ENCODE results near the gene GFOD1.

Gene GFOD1

DNA sequence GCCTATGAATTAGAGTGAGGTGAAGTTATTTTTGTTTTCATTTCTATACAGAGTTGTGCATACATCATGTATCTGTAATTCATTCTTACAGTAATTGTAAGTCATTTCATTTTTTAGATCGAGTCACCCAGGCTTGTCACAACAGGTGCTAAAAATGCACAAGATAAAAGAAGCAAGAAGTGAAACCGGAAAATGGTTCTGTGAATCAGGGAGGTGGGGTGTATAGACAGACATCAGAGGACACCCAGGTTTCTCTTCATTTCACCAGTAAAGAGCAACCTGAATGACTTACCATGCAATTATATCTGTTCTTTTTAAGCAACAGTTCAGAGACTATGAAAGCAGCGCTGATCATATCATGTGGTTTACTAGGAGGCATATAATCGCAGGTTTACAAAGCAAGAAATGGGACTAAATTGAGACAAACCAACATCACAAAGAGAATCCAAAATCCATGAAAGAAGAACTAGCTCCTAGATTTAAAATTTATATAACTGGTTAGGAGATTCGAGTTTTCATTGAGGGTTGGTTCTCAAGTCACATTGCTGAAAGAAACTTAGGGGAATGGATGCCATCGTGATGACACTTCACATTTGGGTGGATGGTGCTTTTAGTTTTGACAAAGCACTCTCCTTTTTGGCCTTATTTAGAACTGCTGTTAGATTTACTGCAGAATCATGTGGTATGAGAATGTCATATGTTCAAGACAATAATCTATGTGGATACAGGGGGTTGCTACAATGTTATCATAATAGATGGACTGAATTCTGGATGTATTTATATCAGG lies 131.2 kb downstream of the GFOD1 start:
- no peak for DNase-seq (ENCODE audit: low spot score)

DNA sequence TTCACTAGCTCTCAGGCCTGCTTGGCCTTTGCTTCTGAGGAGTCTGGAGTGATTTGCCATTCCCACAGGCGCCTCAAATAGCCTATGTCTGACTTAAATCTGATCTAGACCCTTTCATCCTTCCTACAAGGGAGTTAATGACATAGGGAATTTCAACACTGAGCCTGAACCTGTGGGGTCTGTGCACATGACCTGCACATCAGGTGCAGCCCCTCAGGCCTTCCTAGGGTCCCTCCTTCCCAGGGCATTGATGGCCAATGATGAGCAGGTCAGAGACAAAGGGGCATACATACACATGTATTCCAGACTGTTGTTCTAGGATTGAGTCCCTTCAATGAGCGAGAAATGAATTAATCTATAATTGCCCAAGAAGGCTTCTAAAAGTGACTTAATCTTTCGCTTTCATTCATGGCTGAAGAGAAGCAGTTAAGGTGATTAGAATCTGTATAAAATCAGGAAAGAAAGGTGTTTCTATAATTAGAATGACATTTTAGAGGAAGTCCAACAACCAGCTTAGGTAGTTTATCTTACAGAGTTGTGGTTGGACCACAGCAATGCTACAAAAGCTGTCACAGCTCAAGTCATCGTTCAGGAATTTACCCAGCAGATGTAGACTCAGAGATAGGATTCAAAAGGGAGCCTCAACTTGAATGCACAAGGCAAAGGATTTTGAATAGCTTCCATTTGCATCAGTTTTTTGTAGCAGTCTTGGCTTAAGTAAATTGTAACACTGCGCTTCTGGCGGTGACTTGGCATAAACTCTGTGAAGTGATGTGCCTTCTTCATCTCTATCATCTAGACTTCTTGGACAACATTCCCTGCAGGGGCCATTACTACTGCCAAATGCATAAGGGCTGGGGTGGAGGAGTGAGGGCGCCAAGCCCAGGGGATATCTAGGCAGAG lies 132.1 kb downstream of the GFOD1 start:
- DNase-seq (ENCODE audit: low spot score) = no peak

DNA sequence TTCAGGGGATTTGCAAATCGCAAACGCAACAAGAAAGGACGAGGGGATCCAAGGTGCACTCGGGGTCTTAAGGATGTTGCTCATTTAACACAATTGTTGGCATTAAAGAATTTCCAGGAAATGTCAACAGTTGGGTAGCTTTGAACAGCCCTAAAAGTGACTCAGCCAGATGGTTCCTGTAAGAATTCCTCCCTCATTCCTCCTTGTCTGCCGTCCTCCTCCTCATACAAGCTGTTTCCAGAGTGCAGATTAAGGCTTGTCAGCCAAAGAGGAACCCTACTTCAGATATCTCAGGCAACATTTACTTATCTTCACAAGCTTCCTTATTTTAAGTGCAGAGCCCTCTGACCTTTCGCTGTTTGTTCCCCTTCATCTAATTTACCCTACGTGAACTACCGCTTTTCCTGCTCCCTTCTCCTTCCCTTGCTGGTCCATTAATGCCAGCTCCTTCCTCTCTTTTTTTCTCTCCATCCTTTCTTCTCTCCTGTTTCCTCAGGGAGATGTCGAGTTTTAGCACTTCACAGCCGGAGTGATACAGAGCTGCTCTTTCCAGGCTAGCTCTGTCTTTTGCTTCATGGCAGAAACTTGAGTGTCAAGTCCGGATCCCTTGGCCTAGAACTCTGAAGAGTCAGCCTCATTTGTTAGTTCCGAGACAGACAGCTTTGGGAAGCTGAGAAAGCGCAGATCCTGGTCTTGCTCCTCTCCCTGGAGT lies 132.9 kb downstream of the GFOD1 start:
- DNase-seq (ENCODE audit: low spot score) = no peak

DNA sequence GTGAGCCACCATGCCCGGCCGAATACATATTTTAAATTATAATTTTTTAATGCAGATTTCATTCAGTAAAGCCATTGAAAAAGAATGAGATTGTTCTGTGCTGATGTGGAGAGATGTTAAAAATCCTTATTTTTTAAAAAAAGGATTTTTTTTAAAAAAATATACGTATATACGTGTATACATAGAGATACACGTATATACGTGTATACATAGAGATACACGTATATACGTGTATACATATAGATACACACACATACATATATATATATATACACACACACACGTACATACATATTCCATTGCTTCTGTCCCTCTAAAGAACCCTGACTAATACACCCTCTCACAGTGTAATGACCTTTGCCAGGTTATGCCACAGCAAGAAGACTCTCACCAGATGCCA lies 135.2 kb downstream of the GFOD1 start:
- no peak for DNase-seq (ENCODE audit: low spot score)

DNA sequence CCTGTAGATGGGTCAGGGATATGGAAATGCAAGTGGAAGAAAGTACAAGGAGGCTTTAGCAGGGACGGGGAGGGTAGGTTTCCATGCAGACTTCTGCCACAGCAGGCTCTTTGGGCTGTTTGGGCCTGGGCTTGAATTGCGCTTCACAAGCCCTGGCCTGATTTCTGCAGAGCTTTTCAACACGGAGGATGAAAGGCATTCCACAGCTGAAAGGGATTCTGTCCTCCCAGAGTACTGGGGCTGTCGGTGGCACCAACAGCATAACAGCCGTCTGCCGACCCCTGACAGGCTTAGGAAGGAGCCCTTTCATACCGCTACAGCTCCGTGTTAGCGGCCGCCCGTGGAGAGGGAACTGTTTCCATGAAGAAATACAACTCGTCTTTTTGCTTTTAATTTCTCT lies 136.1 kb downstream of the GFOD1 start:
- DNase-seq (ENCODE audit: low spot score) = no peak

DNA sequence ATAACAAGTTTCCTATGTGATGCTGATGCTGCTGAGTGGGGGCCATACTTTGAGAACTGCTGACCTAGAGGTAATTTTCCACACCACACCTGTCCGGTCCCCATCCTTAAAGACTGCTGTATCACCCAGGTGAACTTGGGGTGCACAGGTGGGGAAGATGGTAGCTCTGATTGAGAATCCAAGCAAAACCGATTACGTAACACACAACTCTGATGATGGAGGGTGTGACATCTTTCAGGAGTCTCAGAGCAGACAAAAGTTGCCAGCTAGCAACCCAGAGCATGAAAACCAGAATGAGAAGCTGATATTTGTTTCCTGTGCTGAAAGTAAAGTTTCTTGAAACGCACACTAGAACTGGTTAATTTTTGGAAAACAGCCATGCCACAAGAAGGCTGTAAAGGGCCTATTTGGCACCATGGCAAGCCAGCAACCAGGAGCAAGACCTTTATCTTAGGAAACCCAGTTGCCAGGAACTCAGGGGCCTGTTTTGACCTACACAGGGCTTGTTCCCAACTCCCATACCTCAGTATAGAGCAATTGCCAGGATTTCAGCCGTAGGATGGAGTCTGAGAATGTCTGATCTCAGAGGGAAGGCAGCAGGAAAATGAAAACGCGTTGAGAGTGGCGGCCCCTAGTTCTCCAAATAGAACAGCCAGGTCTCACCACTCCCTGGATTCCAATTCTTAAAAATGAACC lies 137.4 kb downstream of the GFOD1 start:
- DNase-seq (ENCODE audit: low spot score) = no peak

DNA sequence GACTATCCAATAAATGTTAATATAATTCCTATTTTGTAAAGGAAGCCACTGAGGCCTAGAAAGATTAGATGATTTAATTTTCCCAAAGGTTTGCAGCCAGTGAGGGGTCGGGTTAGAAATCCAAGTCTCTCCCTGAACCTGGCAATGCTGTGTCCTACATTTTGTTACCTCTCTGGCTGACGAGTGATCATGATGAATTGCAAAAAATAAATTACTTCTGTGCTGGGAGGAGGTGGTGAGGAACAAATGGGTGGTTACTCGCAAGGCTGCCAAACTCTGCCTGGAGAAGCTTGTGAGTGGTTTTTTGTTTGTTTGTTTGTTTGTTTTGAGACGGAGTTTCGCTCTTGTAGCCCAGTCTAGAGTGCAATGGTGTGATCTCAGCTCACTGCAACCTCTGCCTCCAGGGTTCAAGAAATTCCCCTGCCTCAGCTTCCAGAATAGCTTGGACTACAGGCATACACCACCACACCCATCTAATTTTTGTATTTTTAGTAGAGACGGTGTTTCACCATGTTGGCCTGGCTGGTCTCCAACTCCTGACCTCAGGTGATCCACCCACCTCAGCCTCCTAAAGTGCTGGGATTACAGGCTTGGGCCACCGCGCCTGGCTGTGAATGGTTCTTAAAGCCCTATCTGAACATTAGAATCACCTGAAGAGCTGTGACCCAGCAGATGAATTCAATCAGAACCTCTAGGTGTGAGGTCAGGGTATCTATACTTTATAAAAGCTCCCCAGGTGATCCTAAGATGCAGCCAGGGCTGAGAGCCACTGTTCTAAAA lies 138.9 kb downstream of the GFOD1 start:
- no peak for DNase-seq (ENCODE audit: low spot score)

DNA sequence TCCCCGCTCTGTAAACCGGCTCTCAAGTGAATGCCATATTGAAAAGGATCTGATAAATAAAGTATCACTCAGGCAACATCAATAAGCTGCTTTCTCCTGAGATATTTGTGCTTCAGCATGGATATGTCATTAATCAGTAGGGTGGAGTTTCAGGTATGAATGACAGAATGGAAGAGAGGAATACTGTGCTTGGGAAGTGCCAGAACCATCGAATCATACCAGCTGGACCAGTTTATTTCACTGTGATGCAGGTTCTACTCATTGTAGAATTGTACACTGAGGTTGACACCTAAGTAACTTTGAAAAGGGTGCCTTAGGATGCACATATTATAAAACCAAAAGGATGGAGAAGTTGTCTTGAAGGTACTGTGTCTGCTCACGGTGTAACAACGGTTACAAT lies 141.2 kb downstream of the GFOD1 start:
- DNase-seq (ENCODE audit: low spot score) = no peak

DNA sequence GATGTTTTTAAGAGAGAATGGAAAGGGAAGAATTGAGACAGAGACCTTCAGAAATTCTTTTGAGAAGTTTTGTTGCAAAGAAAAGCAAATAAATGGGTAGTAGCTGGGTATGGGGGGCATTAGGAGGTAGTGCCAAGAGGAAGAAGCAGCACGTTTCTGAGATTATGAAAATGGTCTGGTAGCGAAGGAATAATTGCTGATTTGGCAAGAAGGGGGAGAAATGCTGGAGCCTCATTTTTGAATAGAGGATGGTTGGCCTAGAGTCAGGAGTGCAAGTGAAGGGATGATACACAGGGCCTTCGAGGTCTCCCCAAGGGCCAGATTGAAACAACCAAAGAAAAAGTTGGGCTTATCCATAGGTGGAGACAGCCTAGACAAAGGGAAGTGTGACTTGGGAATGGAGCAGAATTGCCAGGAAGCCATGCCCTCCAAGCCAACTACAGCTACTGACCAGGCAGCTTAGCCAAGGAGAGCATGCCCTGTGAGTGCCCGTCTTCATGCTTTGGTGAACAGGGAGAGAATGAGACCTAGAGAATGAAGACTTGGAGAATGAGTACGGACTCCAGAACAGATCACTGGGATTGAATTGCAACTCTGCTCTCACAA lies 144.9 kb downstream of the GFOD1 start:
- DNase-seq (ENCODE audit: low spot score) = no peak

DNA sequence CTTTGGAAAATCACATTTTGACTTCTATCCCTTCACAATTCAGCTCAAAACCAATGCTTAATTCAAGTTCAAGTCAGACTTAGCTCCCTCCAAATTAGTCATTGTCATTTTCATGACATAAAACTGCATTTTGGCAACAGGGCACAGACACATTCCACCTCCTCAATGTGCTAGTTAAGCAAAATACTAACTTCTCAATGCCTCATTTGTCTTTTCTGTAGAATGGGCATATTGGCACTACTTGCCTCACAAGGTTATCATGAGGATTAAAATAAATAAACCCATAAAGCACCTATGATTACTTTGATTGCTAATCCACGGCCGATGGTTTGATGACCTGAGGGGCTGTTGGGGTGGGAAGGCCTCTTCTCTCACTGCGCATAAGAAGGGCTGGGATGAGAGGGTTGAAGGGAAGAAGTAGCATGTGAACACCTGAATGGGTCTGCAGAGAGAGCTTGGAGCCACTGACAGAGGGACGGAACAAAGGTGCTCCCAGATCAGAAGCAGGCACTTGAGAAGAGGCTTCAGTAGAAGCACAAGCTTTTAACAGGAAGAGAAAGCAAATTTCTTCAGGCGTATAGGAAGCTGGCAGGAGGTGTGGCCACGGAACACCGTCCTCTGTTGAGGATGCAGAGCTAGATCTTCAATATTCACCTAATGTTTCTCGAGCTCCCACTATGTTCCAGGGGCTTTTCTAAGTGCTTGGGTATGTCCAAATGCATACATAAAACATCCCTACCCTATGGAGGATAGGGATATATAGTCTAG lies 147.4 kb downstream of the GFOD1 start:
- DNase-seq (ENCODE audit: low spot score) = no peak

DNA sequence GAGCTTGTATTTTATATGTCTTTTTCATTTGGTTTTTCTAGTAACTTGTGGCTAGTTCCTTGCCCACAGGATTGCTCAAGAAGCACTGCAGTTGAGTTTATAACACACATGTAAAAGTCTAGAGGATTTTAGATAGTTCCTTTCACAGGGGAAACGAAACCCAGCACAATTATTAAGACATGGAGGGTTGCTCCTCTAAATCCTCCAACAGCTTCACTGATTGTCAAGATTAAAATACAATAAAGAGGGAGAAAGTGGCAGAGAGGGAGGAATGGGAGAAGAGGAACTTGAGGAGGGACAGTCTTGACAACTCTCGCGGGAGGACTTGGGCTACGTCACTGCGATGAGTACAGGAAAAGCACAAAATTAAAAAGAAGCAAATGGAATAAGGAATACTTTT lies 149.4 kb downstream of the GFOD1 start:
- DNase-seq (ENCODE audit: low spot score) = no peak

DNA sequence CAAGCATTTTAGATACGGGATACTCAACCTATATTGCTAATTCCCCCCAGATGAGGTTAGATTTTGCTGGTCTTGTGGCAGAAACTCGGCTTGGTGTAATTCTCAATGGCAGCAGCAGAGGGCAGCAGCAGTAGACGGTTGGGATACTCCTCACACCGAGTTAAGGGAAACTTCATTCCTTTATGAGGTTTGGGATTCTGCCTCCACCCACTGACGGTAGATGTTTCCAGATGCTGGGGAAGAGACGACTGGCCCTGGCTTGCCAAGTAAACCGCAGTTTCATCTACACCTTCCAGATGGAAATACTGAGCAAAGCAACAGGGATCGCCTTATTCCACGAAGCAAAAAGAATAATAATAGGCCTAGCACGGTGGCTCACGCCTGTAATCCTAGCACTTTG lies 150.8 kb downstream of the GFOD1 start:
- peak; percentile 78 for DNase-seq (ENCODE audit: low spot score)

DNA sequence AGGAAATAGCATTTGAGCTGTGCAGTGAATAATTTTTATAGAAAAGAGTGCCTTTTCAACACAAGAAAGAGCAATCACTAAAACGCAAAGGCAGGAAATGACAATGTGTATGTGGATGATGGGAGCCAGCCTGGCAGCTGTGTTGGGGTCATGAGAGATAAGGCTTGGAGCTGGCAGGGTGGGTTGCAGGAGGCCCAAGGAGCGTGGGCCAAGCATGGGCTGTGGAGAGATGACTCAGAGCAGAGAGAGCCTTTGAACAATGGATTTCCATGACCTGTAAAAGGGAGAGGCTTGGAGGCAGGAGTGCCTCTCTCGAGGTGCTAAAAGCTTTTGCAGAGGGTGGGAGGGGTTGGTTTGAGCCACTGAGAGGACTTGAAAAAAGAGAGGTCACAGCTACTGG lies 152.4 kb downstream of the GFOD1 start:
- DNase-seq (ENCODE audit: low spot score) = no peak

DNA sequence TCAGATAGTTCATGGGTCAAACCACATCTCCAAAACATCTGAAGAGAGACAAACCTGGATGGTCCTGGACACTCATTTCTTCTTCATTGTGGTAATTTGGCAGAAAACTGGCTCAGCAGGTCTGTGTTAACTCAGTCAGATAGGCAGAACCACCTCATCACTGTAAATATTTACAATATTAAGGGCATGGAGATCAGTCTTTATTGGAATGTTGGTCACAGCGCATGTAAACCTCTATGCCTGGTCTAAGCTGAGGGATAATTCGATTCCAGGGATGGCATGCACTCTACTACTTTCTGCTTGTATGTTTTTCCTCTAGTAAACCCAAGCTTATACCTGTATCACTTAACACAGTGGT lies 155.1 kb downstream of the GFOD1 start:
- no peak for DNase-seq (ENCODE audit: low spot score)

DNA sequence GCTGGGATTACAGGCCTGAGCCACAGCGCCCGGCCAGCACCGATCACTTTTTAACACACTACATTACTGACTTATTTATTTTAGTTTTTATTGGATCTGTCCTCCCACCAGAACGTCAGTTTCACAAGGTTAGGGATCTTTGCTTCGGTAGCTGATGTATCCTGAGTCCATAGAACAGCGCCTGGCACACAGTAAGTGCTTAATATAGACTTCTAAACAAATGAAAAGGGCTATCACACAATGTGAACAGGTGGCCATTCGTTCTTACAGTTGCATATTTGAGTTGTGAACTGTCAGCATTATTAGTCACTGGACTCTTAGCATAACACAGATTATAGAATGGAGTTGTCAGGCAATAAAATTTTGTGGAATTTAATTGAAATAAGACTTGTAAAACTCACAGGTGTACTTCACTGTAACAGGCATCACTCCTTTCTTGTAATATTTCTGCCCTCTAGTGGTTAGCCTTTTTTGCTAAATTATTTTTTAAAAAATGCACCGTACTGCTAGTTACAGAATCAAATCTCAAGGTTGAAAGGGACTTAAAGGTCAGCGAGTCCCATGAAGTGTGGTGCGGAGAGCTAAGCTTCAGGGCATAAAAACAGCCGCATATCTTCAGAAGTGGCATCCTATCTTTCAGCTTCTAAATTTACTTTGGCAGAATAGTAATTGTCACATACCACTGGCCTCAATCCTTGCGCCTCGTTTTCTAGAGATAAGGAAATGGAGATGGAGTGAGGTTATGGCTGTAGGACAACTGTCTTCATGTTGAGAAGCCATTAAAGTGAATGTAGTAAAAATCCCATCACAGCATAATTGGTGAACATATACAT lies 155.7 kb downstream of the GFOD1 start:
- DNase-seq (ENCODE audit: low spot score) = peak; percentile 32

DNA sequence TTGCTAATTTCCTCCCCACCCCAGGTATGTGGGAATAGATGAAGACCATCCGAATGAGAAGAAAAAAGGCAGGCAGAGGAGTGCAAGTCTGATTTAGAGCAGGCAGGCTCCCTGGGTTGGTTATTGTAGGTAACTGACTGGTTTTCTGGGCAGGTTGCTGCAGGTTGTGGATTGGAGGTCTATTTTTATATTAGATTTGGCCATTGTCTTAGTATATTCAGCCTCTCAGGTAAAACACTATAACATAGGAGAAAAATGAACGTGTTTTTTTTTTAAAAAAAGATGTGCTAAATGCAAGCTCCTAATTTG lies 158.6 kb downstream of the GFOD1 start:
- DNase-seq (ENCODE audit: low spot score) = no peak

DNA sequence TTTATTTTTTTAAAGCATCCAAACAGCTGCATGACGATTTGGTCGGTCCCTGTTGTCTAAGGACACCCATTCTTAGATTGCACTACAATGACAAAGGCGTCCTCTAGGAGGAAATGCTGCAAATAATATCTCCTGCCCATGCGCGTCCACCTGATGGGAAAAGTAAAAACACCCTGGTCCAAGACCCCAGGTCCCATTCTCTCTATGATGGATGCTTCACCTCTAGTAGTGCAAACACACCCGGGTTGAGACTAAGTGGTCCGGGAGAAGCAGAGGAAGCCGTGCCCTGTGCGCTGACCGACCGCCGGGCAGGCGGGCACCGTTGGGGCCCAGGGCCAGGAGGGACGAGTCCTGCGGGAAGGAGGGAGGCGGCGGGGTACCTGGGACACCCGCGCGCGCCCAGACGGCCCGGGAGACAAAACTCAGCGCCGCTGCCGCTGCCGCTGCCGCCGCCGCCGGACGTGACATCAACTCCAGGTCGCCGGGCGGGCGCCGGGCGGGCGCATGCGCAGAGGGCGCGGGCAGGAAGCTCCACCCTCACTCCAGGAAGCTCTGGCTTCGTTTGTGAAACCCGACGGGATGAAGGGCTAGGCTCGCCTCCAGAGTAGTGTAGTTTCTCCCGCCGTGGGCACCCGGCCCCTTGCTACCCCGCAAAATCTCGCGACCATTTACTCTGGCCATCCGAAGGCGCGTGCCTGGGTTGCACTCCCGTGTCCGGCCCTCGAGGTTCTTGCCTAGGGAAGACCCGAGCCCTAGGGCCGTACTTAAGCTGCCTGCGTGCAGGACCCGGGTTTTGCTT lies 159.1 kb downstream of the GFOD1 start, which contains the start of gene TBC1D7:
Gene TBC1D7 (minus strand): TSS at position 462 of the 799 bp plus-strand sequence. CDS start 1,639 bp downstream, outside the sequence.
- DNase-seq (ENCODE audit: low spot score) = peak; percentile 93

DNA sequence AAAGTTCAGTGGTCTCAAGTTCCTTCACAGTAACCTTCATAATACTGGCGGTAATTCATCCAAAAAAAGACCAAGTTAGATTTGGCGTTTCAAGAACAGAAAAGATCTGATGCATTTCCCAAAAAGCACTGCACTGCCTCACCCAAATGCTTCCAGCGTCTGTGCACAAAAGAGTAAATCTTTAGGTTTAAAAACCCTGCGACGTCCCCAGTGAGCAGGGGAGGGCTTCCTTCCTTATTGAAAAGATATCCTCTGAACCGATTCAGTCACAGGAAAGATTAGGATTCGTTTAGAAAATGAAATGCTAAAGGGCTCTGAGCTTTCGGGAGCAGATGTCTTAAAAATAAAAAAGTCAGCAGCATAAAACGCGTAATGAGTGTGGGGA lies 159.7 kb downstream of the GFOD1 start:
- no peak for DNase-seq (ENCODE audit: low spot score)

All from SK-N-DZ (cell line).